ENCODE data around the gene WDR13.
A peak's percentile ranks its signal among the peaks of the same experiment; 100 is the strongest.
"Not testable (repeated sequence)": the region's sequence is repeated elsewhere in the genome, so short reads cannot be mapped to it uniquely, and the experiment has no call there.

WDR13 gene

GRCh38 chrX:48636301-48636700 lies 39.0 kb downstream of the WDR13 start:
- no peak for DNase-seq
- in situ Hi-C loops (cut with MboI; ENCODE audit: low pct_unique_long_range_greater_than_20kb, low sequenced_read_pairs): no loop called here

- no peak for DNase-seq
- in situ Hi-C loops (cut with MboI; ENCODE audit: low pct_unique_long_range_greater_than_20kb, low sequenced_read_pairs): no loop called here
Observed at GRCh38 chrX:48636776-48637175, 39.5 kb downstream of the WDR13 start.

GRCh38 chrX:48645669-48646068 lies 48.4 kb downstream of the WDR13 start:
- in situ Hi-C loops (cut with MboI; ENCODE audit: low pct_unique_long_range_greater_than_20kb, low sequenced_read_pairs): no loop called here
- no peak for DNase-seq

GRCh38 chrX:48648336-48648751 lies 51.1 kb downstream of the WDR13 start:
- DNase-seq: peak; percentile 68
- in situ Hi-C loops (cut with MboI; ENCODE audit: low pct_unique_long_range_greater_than_20kb, low sequenced_read_pairs): no loop called here

GRCh38 chrX:48649102-48649501 lies 51.8 kb downstream of the WDR13 start:
- no peak for DNase-seq

GRCh38 chrX:48652055-48652579 lies 54.8 kb downstream of the WDR13 start:
- in situ Hi-C loops (cut with MboI; ENCODE audit: low pct_unique_long_range_greater_than_20kb, low sequenced_read_pairs); DNase-seq: not testable (repeated sequence)

More at GRCh38 chrX:48649102-48649501, 51.8 kb downstream of the WDR13 start:
- in situ Hi-C loops (cut with MboI; ENCODE audit: low pct_unique_long_range_greater_than_20kb, low sequenced_read_pairs): no loop called here

- DNase-seq; in situ Hi-C loops (cut with MboI; ENCODE audit: low pct_unique_long_range_greater_than_20kb, low sequenced_read_pairs): not testable (repeated sequence)
Observed at GRCh38 chrX:48654746-48655145, 57.5 kb downstream of the WDR13 start.

All from KBM-7 (cell line).